Colonic mucosa (tissue), 4 donors: Measurements from ENCODE around the gene CD7. TPM values are rescaled to one million over a fixed set of nuclear protein-coding genes. Genes with fewer than 3 reads are reported as not detected.

Experiments
- DNase-seq: peaks from one replicate; pipeline ENCODE4 v3.0.0-alpha.2; 2020
- H3K27ac ChIP-seq: fragments of 200-600 bp; one replicate; pipeline ENCODE4 v1.8.0; 2021
- H3K27me3 ChIP-seq: fragments of 200-600 bp; one replicate; pipeline ENCODE4 v1.8.0; 2021
- H3K36me3 ChIP-seq: fragments of 200-600 bp; one replicate; pipeline ENCODE4 v1.8.0; 2021
- H3K4me1 ChIP-seq: fragments of 200-600 bp; one replicate; pipeline ENCODE4 v1.8.0; 2021; ENCODE audit warnings: mild to moderate bottlenecking
- H3K4me3 ChIP-seq: fragments of 200-600 bp; one replicate; pipeline ENCODE4 v1.8.0; 2021
- H3K9ac ChIP-seq, 2 donors: one replicate each; pipeline ENCODE4 v1.7.0; 2013; ENCODE audit warnings: control low read depth in 2 of 2, low read depth in 2 of 2, low read length in 2 of 2
- H3K9me3 ChIP-seq: fragments of 200-600 bp; one replicate; pipeline ENCODE4 v1.8.0; 2021
- intact Hi-C: fragments of 100-400 bp; cut with DNase I; formaldehyde crosslinking; loops from one replicate; pipeline ENCODE4 v1.14.1; 2022
- total RNA-seq, 2 donors: library from RNA; stranded (reverse); fragmentation: NEBNext Ultra II Directional in 1 of 2; extraction: Animal tissue kit (Norgen Biotek cat#: 25700) in 1 of 2; gene quantifications; one replicate each; pipeline ENCODE4 v1.2.1, GENCODE V29; 2021
- TF ChIP-seq, protein P1 (sequence below): fragments of 200-600 bp; IDR thresholded peaks from one replicate; pipeline ENCODE4 v1.8.0; 2022; ENCODE audit warnings: antibody characterized with exemption, mild to moderate bottlenecking
- donor health status: healthy.
- donor health status: DM: no; HTN: no; CAD: no.
- donor health status: DM: no; HTN: no; CAD: no.

Gene CD7
- total RNA-seq, 2 donors from 2014 or later, result 4.2 to 5.0 TPM

DNA sequence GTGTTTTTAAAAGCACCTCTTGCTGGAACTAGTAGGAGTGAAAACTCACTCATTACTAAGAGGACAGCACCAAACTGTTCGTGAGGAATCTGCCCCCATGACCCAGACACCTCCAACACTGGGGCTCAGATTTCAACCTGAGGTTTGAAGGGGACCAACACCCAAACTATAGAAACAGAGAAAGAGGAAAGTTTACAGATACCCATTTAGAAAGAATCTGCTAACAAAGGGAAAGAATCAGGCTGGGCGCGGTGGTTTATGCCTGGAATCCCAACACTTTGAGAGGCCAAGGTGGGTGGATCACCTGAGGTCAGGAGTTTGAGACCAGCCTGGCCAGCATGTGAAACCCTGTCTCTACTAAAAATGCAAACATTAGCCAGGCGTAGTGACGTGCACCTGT, 40.5 kb downstream of the CD7 start:
- H3K36me3 ChIP-seq, result no peaks in the 10 kb centered on the region
- TF ChIP-seq, protein P1, sequence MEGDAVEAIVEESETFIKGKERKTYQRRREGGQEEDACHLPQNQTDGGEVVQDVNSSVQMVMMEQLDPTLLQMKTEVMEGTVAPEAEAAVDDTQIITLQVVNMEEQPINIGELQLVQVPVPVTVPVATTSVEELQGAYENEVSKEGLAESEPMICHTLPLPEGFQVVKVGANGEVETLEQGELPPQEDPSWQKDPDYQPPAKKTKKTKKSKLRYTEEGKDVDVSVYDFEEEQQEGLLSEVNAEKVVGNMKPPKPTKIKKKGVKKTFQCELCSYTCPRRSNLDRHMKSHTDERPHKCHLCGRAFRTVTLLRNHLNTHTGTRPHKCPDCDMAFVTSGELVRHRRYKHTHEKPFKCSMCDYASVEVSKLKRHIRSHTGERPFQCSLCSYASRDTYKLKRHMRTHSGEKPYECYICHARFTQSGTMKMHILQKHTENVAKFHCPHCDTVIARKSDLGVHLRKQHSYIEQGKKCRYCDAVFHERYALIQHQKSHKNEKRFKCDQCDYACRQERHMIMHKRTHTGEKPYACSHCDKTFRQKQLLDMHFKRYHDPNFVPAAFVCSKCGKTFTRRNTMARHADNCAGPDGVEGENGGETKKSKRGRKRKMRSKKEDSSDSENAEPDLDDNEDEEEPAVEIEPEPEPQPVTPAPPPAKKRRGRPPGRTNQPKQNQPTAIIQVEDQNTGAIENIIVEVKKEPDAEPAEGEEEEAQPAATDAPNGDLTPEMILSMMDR, result no peak
- intact Hi-C loops, result no loop called here
- no peaks in the 10 kb centered on the region for H3K9me3 ChIP-seq
- H3K27ac ChIP-seq, result no peak overlapping the region
- DNase-seq, result no peak
- peaks cover 3% of the 10 kb centered on the region for H3K4me1 ChIP-seq
- H3K9ac ChIP-seq, result no peak overlapping the region
- no peaks in the 10 kb centered on the region for H3K27me3 ChIP-seq
- H3K4me3 ChIP-seq, result no peak overlapping the region

DNA sequence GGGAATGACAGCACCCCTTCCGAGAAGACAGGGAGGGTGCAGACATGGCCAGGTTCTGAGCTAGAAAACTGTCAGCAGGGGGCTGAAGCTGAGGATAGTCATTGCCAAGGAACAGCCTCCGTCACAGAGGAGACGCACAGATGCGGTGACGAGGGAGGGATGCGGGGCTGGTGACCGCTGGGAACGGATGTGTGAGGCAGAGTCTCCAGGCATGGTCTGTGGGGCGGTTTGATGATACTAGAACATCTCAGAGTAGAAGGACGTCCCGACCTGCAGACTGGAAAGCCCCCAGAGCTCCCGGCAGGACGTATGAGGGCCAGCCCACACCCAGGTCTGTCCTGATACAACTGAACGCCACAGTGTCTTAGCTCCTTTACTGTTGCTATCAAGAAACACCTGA, 42.1 kb downstream of the CD7 start:
- H3K9ac ChIP-seq, result no peak overlapping the region
- no peaks in the 10 kb centered on the region for H3K36me3 ChIP-seq
- TF ChIP-seq, protein P1, result no peak
- DNase-seq, result no peak
- H3K4me1 ChIP-seq, result peaks cover 14% of the 10 kb centered on the region
- intact Hi-C loops, result no loop called here
- no peaks in the 10 kb centered on the region for H3K9me3 ChIP-seq
- H3K27ac ChIP-seq, result no peak overlapping the region
- no peaks in the 10 kb centered on the region for H3K27me3 ChIP-seq
- no peak overlapping the region for H3K4me3 ChIP-seq

DNA sequence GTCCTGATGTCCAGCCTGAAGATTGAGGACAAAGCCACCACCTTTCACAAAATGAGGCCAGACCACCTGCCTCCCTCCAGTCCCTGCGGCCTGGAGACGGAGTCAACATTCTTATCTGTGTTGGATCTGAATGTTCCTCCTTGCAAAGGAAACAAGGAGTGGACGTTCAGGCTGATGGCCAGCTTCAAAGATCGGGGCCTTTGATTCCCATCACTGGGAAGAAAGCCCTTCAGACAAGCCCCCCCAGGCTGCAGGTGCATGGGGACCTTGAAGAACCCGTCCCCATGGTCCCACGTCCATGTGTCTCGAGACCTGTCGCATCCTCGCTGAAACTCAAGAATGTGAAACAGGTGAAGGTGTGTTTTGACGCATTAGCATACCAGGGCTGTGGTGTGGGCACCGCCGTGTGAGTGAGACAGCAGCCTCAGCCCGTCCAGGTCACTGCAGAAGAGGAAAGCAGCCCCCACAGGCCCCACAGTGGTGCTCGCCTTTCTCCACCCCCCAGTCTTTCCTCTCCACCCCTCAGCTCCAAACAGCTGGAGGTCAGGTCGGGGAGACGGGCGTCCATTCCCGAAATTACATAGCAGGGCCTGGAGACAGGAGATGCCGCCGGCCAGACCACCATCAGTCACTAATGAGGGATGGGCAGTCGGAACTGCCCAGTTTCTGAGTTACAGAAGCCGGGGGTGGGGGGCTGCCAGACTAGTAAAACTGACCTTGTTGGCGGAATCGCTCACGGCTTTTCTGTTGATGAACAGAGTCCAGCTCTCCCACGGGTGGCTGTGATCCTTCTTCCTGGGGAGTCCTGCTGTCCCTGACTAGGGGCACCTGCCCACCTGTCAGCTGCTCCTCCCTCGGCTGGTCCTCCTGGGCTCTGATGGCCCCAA, 43.0 kb downstream of the CD7 start:
- Histone ChIP-seq H3K9me3 (no peaks in the 10 kb centered on the region), H3K27ac (peak overlapping the region; percentile 96), H3K9ac (peak overlapping the region; percentile 86 to 89), H3K27me3 (no peaks in the 10 kb centered on the region), H3K36me3 (no peaks in the 10 kb centered on the region), H3K4me1 (peaks cover 24% of the 10 kb centered on the region), H3K4me3 (peak overlapping the region; percentile 96)
- intact Hi-C loops, result no loop called here
- DNase-seq, result no peak
- TF ChIP-seq, protein P1, result no peak

DNA sequence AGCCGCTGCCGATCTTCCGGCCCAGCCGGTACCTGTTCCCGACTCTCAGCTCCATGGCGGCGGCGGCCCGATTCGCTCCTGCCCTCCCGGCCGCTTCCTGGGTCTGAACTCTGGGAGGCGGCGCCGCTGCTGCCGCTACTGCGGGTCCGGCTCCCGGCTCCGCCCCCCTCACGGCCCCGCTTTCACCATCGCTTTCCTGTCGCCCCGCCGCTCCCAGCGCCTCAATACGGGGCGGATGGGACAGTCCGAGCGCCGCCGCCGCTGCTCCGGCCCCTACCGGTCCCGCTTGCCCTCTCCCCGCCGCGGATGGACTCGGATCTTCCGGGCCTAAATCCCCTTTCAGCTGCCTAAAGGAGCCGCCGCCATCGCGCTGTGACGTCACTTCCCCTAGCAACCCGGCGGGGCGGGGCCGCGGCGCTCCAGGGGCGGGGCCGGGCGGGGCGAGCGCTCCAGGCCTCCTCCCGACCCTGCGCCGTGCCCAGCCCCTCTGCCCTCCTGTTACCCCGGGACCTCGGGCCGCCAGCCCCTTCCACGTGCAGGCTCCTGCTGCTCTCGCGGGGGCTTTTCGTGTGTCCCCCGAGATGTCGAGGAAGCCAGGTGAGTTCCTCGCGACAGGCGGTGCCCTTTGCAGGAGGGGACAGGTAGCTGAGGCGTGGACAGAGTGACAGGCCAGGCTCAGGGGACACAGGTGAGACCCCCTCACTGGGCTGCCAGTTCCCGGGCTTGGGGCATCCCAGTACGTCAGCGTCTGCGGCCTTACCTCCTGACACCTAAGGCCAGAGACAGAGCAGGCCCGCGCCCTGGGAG, 43.9 kb downstream of the CD7 start, which contains the start of gene CSNK1D:
Gene CSNK1D (minus strand): TSS at position 374 of the 807 bp plus-strand sequence. CDS start 319 bp downstream, at position 55.
- TF ChIP-seq, protein P1, result no peak
- Histone ChIP-seq H3K4me1 (peaks cover 32% of the 10 kb centered on the region), H3K4me3 (peak within 1 kb of the TSS; percentile 96), H3K27me3 (no peaks in the 10 kb centered on the region), H3K9me3 (no peaks in the 10 kb centered on the region), H3K9ac (peak within 1 kb of the TSS; percentile 86 to 89), H3K36me3 (no peaks in the 10 kb centered on the region), H3K27ac (peak within 1 kb of the TSS; percentile 96)
- intact Hi-C loops, result no loop called here
- peak; percentile 95 for DNase-seq

DNA sequence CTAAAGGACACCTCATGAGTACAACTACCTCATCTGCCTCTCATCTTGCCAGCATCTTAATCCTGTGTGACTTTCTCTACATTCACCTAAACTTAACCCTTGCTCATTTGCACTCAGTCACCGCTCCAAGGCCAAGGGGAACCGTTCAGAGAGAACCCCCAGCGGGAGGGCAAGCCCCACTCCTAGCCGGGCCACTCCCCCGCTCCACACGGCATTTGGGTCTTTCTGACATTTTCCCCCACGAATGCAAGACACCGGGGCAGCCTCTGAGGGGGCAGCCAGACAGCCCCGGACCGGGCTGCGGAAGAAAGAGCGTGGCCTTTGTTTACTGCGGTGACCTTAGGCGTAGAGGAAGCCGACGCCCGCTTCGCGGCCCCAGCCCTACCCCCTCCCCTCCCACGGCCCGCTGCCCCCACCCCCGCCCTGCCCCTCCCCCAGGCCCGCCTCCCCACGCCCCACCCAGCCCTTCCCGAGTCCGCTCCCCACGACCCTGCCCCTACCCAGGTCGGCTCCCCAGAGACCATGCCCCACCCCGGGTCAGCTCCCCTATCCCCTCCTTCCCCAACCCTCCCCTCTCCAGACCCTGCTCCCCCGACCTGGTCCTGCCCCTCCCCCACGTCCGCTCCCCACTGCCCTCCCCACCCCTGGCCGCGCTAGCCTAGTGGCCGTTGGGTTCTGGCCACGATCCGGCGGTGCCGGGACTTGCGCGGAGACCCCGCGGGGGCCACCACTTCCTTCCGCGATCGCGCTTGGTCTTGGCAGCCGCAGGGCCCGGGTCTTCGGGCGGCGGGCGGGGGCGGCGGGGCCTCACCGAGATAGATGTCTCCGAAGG, 44.7 kb downstream of the CD7 start:
- H3K27me3 ChIP-seq, result no peaks in the 10 kb centered on the region
- peak overlapping the region; percentile 96 for H3K27ac ChIP-seq
- peak overlapping the region; percentile 82 to 83 for H3K9ac ChIP-seq
- peak overlapping the region; percentile 96 for H3K4me3 ChIP-seq
- TF ChIP-seq, protein P1, result no peak
- H3K36me3 ChIP-seq, result no peaks in the 10 kb centered on the region
- peak; percentile 60 for DNase-seq
- intact Hi-C loops, result no loop called here
- no peaks in the 10 kb centered on the region for H3K9me3 ChIP-seq
- H3K4me1 ChIP-seq, result peaks cover 40% of the 10 kb centered on the region
